GM12878 (cell line): Measurements from ENCODE around the gene RBM18. TPM values are rescaled to one million over a fixed set of nuclear protein-coding genes. Genes with fewer than 3 reads are reported as not detected.

Experiments
- ATAC-seq: fragments of 200-7000 bp; cut with Tn5 transposase; 3 replicates; pipeline ENCODE4 v1.9.1; 2020; ENCODE audit warnings: mild to moderate bottlenecking, moderate library complexity
- BruUV-seq: library from RNA; stranded (reverse); fragments of 400-500 nt; replicated peaks from 2 replicates; lab custom pipeline; 2021; lab: Mats Ljungman, UMichigan
- CTCF ChIA-PET: fragments of 300-600 bp; sonication (Branson Sonifier 250); formaldehyde crosslinking; extraction: SDS; loops from one replicate; lab custom pipeline; 2021; ENCODE audit warnings: inconsistent platforms; lab: Yijun Ruan, JAX
- POLR2A ChIA-PET: fragments of 350-600 bp; formaldehyde crosslinking; extraction: SDS; loops from one replicate; lab custom pipeline; 2021; ENCODE audit warnings: inconsistent platforms; lab: Charles Lee
- RAD21 ChIA-PET: fragments of 300-600 bp; sonication (Branson Sonifier 250); formaldehyde crosslinking; loops from one replicate; lab custom pipeline; 2023; ENCODE audit warnings: antibody characterized with exemption; ENCODE audit not compliant: unreplicated experiment; lab: Charles Lee
- SMC1A ChIA-PET: fragments of 300-600 bp; sonication (Branson Sonifier 250); formaldehyde crosslinking; loops from one replicate; lab custom pipeline; 2023; ENCODE audit not compliant: unreplicated experiment, uncharacterized antibody; lab: Charles Lee
- DNase-seq: peaks from one replicate; pipeline ENCODE4 v3.0.0-alpha.2; 2011; ENCODE audit warnings: low read depth, low spot score
- FAIRE-seq: peaks from 3 replicates; lab custom pipeline; 2011; peaks lifted over from hg19 to GRCh38; lab: Jason Lieb, UNC
- H2AFZ ChIP-seq: 2 replicates; pipeline ENCODE4 v1.6.0; 2011; ENCODE audit warnings: low read depth, low read length, control low read depth; ENCODE audit not compliant: control insufficient read depth
- H3K27ac ChIP-seq: 2 replicates; pipeline ENCODE4 v1.5.1; 2011; ENCODE audit warnings: control low read depth; ENCODE audit not compliant: control insufficient read depth, insufficient read depth
- H3K27me3 ChIP-seq, 2 experiments: replicated peaks in 1 of 2; 2 replicates each; pipeline versions ENCODE4 v1.6.0 to v1.6.1; 2011; ENCODE audit warnings: low read length in 1 of 2; ENCODE audit not compliant: control insufficient read depth in 2 of 2, insufficient read depth in 2 of 2
- H3K36me3 ChIP-seq, 2 experiments: 2 replicates each; pipeline ENCODE4 v1.5.1; 2011; ENCODE audit warnings: low read length in 1 of 2; ENCODE audit not compliant: control insufficient read depth in 2 of 2, insufficient read depth in 2 of 2
- H3K4me1 ChIP-seq: 2 replicates; pipeline ENCODE4 v1.6.1; 2011; ENCODE audit warnings: mild to moderate bottlenecking, low read length, moderate library complexity, mixed read lengths; ENCODE audit not compliant: control insufficient read depth, insufficient read depth
- H3K4me2 ChIP-seq: 2 replicates; pipeline ENCODE4 v1.6.0; 2011; ENCODE audit warnings: control low read depth; ENCODE audit not compliant: control insufficient read depth, insufficient read depth
- H3K4me3 ChIP-seq: fragments of 200-600 bp; sonication (generic); 2 replicates; pipeline ENCODE4 v1.5.1; 2016
- H3K79me2 ChIP-seq: 2 replicates; pipeline ENCODE4 v1.6.0; 2011; ENCODE audit warnings: low read length; ENCODE audit not compliant: control insufficient read depth, insufficient read depth
- H3K9ac ChIP-seq: 2 replicates; pipeline ENCODE4 v1.8.0; 2011; ENCODE audit warnings: low read length, control low read depth, mixed read lengths; ENCODE audit not compliant: control insufficient read depth, insufficient read depth
- H3K9me3 ChIP-seq: replicated peaks from 3 replicates; pipeline ENCODE4 v1.5.1; 2011; ENCODE audit warnings: mild to moderate bottlenecking, low read length; ENCODE audit not compliant: control insufficient read depth, insufficient read depth
- H4K20me1 ChIP-seq: 2 replicates; pipeline ENCODE4 v1.6.0; 2011; ENCODE audit not compliant: control insufficient read depth, insufficient read depth
- HDAC6 ChIP-seq: fragments of 200-600 bp; sonication (generic); IDR thresholded peaks from one replicate; pipeline ENCODE4 v1.8.0; 2017; ENCODE audit warnings: antibody characterized with exemption; ENCODE audit not compliant: unreplicated experiment
- JUND ChIP-seq: IDR thresholded peaks from 2 replicates; pipeline ENCODE4 v1.6.1; 2012; ENCODE audit warnings: low read depth, mild to moderate bottlenecking, low read length, improper control_type of control experiment, moderate library complexity
- NFXL1 ChIP-seq: fragments of 450-650 bp; IDR thresholded peaks from 2 replicates; pipeline ENCODE4 v1.6.1; 2017; ENCODE audit warnings: antibody characterized with exemption, mild to moderate bottlenecking, borderline replicate concordance
- PML ChIP-seq: IDR thresholded peaks from 2 replicates; pipeline ENCODE4 v1.6.1; 2012; ENCODE audit warnings: low read length, inconsistent platforms
- TCF3 ChIP-seq: IDR thresholded peaks from 2 replicates; pipeline ENCODE4 v1.6.1; 2012; ENCODE audit warnings: low read depth, mild to moderate bottlenecking, low read length, borderline replicate concordance; ENCODE audit not compliant: insufficient read depth
- ZBED1 ChIP-seq: IDR thresholded peaks from 2 replicates; pipeline ENCODE4 v1.6.1; 2016; ENCODE audit warnings: borderline replicate concordance
- WGBS: methylation state at CpG from one replicate; pipeline ENCODE4 v1.1.6; 2016; ENCODE audit warnings: low lambda C conversion rate; ENCODE audit not compliant: insufficient replicate concordance, insufficient coverage; ENCODE audit errors: missing lambda C conversion rate; 5-methylcytosine and 5-hydroxymethylcytosine counted together
- in situ Hi-C: fragments of 300-500 bp; cut with MboI; formaldehyde crosslinking; loops from 9 replicates; pipeline ENCODE4 v1.14.3; 2018; ENCODE audit warnings: mixed read lengths
- intact Hi-C: fragments of 100-400 bp; cut with micrococcal nuclease; formaldehyde crosslinking; loops from one replicate; pipeline ENCODE4 v1.14.2; 2022; ENCODE audit not compliant: unreplicated experiment
- polyA plus RNA-seq, 11 experiments: library from polyadenylated mRNA; depleted of rRNA in 4 of 11; unstranded in 6 of 11; stranded (reverse) in 5 of 11; fragments of >200 nt; fragmentation: Nextera tagmentation in 4 of 11; fragmentation: Illumina TruSeq in 1 of 11; extraction: Ambion mirVana in 4 of 11; extraction: Trizol in 1 of 11; gene quantifications; 1 replicate in 1 of 11; 2 replicates in 10 of 11; pipeline versions ENCODE4 v1.2.1 to v1.2.3, GENCODE V29; 2011 to 2016; ENCODE audit warnings: inconsistent platforms in 2 of 11, missing spikeins in 2 of 11, low read depth in 1 of 11
- total RNA-seq, 4 experiments: library from RNA; depleted of rRNA in 3 of 4; stranded (reverse); fragments of >200 nt in 3 of 4; fragmentation: Illumina TruSeq in 1 of 4; extraction: Trizol in 1 of 4; gene quantifications; 2 replicates each; pipeline versions ENCODE4 v1.2.1 to v1.2.3, GENCODE V29; 2013 to 2021
- TF ChIP-seq, protein P1 (sequence below): fragments of 450-650 bp; IDR thresholded peaks from 2 replicates; pipeline ENCODE4 v1.6.1; 2018; ENCODE audit warnings: borderline replicate concordance, mild to moderate bottlenecking; ENCODE audit not compliant: partially characterized antibody

RBM18 gene
- total and polyA plus RNA-seq, 10 of the 15 experiments (the other 5 are each of a cell fraction or from before 2014, with no cell fraction given) = 6.4 to 46.8 (median 30.4) TPM

DNA sequence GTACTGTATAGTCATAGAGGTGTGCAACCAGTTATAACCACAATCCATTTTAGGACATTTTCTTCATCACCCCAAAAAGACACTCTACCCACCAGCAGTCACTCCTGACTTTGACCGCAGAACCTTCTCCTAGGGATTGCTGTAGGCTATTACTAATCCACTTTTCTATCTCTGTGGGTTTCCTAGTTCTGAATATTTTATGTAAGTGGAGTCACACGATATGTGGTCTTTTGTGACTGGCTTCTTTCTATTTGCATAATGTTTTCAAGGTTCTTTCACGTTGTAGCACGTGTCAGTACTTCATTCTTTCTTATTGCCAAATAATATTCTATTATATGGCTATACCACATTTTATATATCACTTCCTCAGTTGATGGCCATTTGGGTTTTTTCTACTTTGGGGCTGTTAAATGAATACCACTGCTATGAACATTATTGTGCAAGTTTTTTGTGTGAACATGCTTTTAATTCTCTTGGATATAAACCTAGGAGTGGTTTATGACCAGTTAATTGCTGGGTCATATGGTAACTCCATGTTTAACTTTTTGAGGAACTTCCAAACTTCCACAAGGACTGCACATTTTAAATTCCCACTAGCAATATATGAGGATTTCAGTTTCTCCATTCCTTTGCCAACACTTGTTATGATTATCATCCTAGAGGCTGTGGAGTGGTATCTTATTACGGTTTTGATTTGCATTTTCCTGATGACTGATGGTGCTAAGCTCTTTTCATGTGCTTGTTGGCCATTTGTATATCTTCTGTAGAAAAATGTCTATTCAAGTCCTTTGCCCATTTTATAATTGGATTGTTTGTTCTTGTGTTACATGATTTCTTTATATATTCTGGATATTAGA is 37.8 kb upstream of the RBM18 start (continued):
- TF ChIP-seq, protein P1, sequence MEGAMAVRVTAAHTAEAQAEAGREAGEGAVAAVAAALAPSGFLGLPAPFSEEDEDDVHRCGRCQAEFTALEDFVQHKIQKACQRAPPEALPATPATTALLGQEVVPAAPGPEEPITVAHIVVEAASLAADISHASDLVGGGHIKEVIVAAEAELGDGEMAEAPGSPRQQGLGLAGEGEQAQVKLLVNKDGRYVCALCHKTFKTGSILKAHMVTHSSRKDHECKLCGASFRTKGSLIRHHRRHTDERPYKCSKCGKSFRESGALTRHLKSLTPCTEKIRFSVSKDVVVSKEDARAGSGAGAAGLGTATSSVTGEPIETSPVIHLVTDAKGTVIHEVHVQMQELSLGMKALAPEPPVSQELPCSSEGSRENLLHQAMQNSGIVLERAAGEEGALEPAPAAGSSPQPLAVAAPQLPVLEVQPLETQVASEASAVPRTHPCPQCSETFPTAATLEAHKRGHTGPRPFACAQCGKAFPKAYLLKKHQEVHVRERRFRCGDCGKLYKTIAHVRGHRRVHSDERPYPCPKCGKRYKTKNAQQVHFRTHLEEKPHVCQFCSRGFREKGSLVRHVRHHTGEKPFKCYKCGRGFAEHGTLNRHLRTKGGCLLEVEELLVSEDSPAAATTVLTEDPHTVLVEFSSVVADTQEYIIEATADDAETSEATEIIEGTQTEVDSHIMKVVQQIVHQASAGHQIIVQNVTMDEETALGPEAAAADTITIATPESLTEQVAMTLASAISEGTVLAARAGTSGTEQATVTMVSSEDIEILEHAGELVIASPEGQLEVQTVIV = no peak
- TF ChIP-seq PML (no peak), NFXL1 (no peak), JUND (no peak), HDAC6 (no peak), ZBED1 (no peak)
- TF ChIP-seq, all 136 proteins: peak for 0

DNA sequence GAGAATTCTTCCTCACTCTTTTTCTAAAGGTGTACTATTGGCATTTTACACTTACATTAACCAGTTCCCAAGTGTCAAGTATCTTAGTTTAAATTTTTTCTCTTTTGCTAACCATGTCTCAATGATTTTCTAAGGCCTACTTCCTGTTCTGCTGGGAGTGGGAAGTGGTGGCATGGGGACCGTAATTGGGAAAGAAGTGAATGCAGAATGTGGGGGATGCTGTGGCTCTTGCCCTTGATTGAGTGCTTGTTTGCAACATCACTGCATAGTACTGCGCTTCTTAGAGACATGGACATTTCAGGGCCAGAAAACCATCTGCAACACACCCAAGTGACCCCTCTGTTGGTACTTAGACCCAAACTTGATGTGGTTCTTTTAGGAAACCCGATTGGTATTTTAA is 32.9 kb upstream of the RBM18 start:
- in situ Hi-C loops (no loop called here), intact Hi-C loops (no loop called here)
- H2AFZ ChIP-seq = no peak overlapping the region
- H3K27ac ChIP-seq = no peak overlapping the region
- ChIA-PET SMC1A (no interaction called here), CTCF (no interaction called here), POLR2A (no interaction called here), RAD21 (no interaction called here)
- H3K79me2 ChIP-seq = no peaks in the 10 kb centered on the region
- H3K27me3 ChIP-seq = no peaks in the 10 kb centered on the region
- no peaks in the 10 kb centered on the region; the same call in 1 of the 2 replicates for H4K20me1 ChIP-seq
- peaks cover 6 to 42% of the 10 kb centered on the region in 2 experiments for H3K36me3 ChIP-seq
- WGBS = 98% methylated on average over 3 of the region's 3 CpGs
- H3K9ac ChIP-seq = no peak overlapping the region
- no peaks in the 10 kb centered on the region for H3K4me1 ChIP-seq
- no peak for FAIRE-seq
- no peak for TF ChIP-seq TCF3
- H3K4me3 ChIP-seq = no peak overlapping the region
- DNase-seq = no peak
- H3K9me3 ChIP-seq = no peaks in the 10 kb centered on the region
- ATAC-seq = no peak
- no TSS peak for BruUV-seq
- no peak overlapping the region for H3K4me2 ChIP-seq
